HEK293 (cell line): ENCODE measurements around the gene VIPR2.

Experiments used
- CTCF ChIA-PET: fragments of 350-600 bp; formaldehyde crosslinking; extraction: SDS; loops from one replicate; lab custom pipeline; 2021; ENCODE audit warnings: antibody characterized with exemption; lab: Yijun Ruan, JAX
- POLR2A ChIA-PET: fragments of 300-600 bp; formaldehyde crosslinking; extraction: SDS; loops from one replicate; lab custom pipeline; 2020; ENCODE audit warnings: antibody characterized with exemption, inconsistent platforms; lab: Yijun Ruan, JAX
- H3K27ac ChIP-seq: fragments of 200-500 bp; sonication (Bioruptor generic); 2 replicates; pipeline ENCODE4 v1.5.1; 2014; ENCODE audit warnings: low read depth, low read length, control low read depth, inconsistent platforms; ENCODE audit errors: extremely low read depth
- H3K36me3 ChIP-seq, 2 experiments: fragments of 200-500 bp in 1 of 2; sonication (Bioruptor generic) in 1 of 2; 1 replicate in 1 of 2; 2 replicates in 1 of 2; pipeline ENCODE4 v1.5.1; 2014 to 2017; ENCODE audit warnings: inconsistent platforms in 2 of 2, low read length in 2 of 2; ENCODE audit not compliant: control insufficient read depth in 2 of 2, insufficient read depth in 1 of 2
- H3K4me1 ChIP-seq: fragments of 200-500 bp; sonication (Bioruptor generic); 2 replicates; pipeline ENCODE4 v1.5.1; 2014; ENCODE audit warnings: mild to moderate bottlenecking, low read length, inconsistent platforms; ENCODE audit not compliant: control insufficient read depth, insufficient read depth
- H3K4me3 ChIP-seq: 2 replicates; pipeline ENCODE4 v1.5.1; 2011; ENCODE audit warnings: low read depth, mild to moderate bottlenecking, control low read depth, low read length, moderate library complexity
- H3K9me3 ChIP-seq: fragments of 200-500 bp; sonication (Bioruptor generic); 2 replicates; pipeline ENCODE4 v1.5.1; 2014; ENCODE audit warnings: low read depth, low read length, inconsistent platforms; ENCODE audit not compliant: control insufficient read depth, insufficient read depth
- BCL11A ChIP-seq: fragments of 450-650 bp; formaldehyde crosslinking; IDR thresholded peaks from 2 replicates; pipeline ENCODE4 v1.5.1; 2016; ENCODE audit warnings: low read depth, missing biosample characterization, missing genetic modification characterization
- GLI4 ChIP-seq: fragments of 450-650 bp; formaldehyde crosslinking; IDR thresholded peaks from 2 replicates; pipeline ENCODE4 v1.5.1; 2016; ENCODE audit warnings: missing biosample characterization, missing genetic modification characterization
- KLF16 ChIP-seq: fragments of 450-650 bp; formaldehyde crosslinking; IDR thresholded peaks from 2 replicates; pipeline ENCODE4 v1.5.1; 2017; ENCODE audit warnings: missing biosample characterization, missing genetic modification characterization
- KLF8 ChIP-seq: fragments of 450-650 bp; formaldehyde crosslinking; IDR thresholded peaks from 2 replicates; pipeline ENCODE4 v1.5.1; 2016; ENCODE audit warnings: missing biosample characterization, missing genetic modification characterization
- OSR2 ChIP-seq: fragments of 450-650 bp; formaldehyde crosslinking; IDR thresholded peaks from 2 replicates; pipeline ENCODE4 v1.5.1; 2016; ENCODE audit warnings: missing biosample characterization, missing genetic modification characterization
- PRDM1 ChIP-seq: fragments of 450-650 bp; formaldehyde crosslinking; IDR thresholded peaks from 2 replicates; pipeline ENCODE4; 2016; ENCODE audit warnings: missing biosample characterization, missing genetic modification characterization
- SP7 ChIP-seq: fragments of 450-650 bp; formaldehyde crosslinking; IDR thresholded peaks from 2 replicates; pipeline ENCODE4 v1.5.1; 2016; ENCODE audit warnings: missing biosample characterization, missing genetic modification characterization
- ZBTB20 ChIP-seq: fragments of 450-650 bp; formaldehyde crosslinking; IDR thresholded peaks from 2 replicates; pipeline ENCODE4 v1.5.1; 2016; ENCODE audit warnings: missing biosample characterization, missing genetic modification characterization
- ZFP69B ChIP-seq: fragments of 450-650 bp; formaldehyde crosslinking; IDR thresholded peaks from 2 replicates; pipeline ENCODE4 v1.5.1; 2016; ENCODE audit warnings: missing biosample characterization, missing genetic modification characterization
- ZIC2 ChIP-seq: fragments of 450-650 bp; formaldehyde crosslinking; IDR thresholded peaks from 2 replicates; pipeline ENCODE4 v1.5.1; 2016; ENCODE audit warnings: missing biosample characterization, missing genetic modification characterization
- ZNF132 ChIP-seq: fragments of 450-650 bp; formaldehyde crosslinking; IDR thresholded peaks from 2 replicates; pipeline ENCODE4 v1.5.1; 2017; ENCODE audit warnings: missing biosample characterization, missing genetic modification characterization, borderline replicate concordance
- ZNF133 ChIP-seq: fragments of 450-650 bp; formaldehyde crosslinking; IDR thresholded peaks from 2 replicates; pipeline ENCODE4 v1.5.1; 2016; ENCODE audit warnings: missing biosample characterization, missing genetic modification characterization
- ZNF140 ChIP-seq: fragments of 450-650 bp; formaldehyde crosslinking; IDR thresholded peaks from 2 replicates; pipeline ENCODE4 v1.5.1; 2016; ENCODE audit warnings: missing biosample characterization, missing genetic modification characterization
- ZNF169 ChIP-seq: fragments of 450-650 bp; formaldehyde crosslinking; IDR thresholded peaks from 2 replicates; pipeline ENCODE4 v1.5.1; 2016; ENCODE audit warnings: missing biosample characterization, missing genetic modification characterization
- ZNF223 ChIP-seq: fragments of 450-650 bp; formaldehyde crosslinking; IDR thresholded peaks from 2 replicates; pipeline ENCODE4 v1.5.1; 2016; ENCODE audit warnings: missing biosample characterization, missing genetic modification characterization
- ZNF335 ChIP-seq: fragments of 450-650 bp; formaldehyde crosslinking; conservative IDR thresholded peaks from 2 replicates; pipeline ENCODE4 v1.5.1; 2016; ENCODE audit warnings: missing biosample characterization, missing genetic modification characterization
- ZNF558 ChIP-seq: fragments of 450-650 bp; formaldehyde crosslinking; IDR thresholded peaks from 2 replicates; pipeline ENCODE4 v1.5.1; 2016; ENCODE audit warnings: missing biosample characterization, missing genetic modification characterization
- ZNF600 ChIP-seq: fragments of 450-650 bp; formaldehyde crosslinking; IDR thresholded peaks from 2 replicates; pipeline ENCODE4 v1.5.1; 2016; ENCODE audit warnings: missing biosample characterization, missing genetic modification characterization
- ZNF624 ChIP-seq: fragments of 450-650 bp; formaldehyde crosslinking; IDR thresholded peaks from 2 replicates; pipeline ENCODE4 v1.5.1; 2017; ENCODE audit warnings: missing biosample characterization, missing genetic modification characterization
- ZNF660 ChIP-seq: fragments of 450-650 bp; IDR thresholded peaks from 2 replicates; pipeline ENCODE4 v1.5.1; 2018; ENCODE audit warnings: missing biosample characterization, mild to moderate bottlenecking, missing genetic modification characterization
- ZNF785 ChIP-seq: fragments of 450-650 bp; formaldehyde crosslinking; IDR thresholded peaks from 2 replicates; pipeline ENCODE4 v1.5.1; 2016; ENCODE audit warnings: missing biosample characterization, missing genetic modification characterization
- TF ChIP-seq, protein P1 (sequence below): fragments of 450-650 bp; formaldehyde crosslinking; IDR thresholded peaks from 2 replicates; pipeline ENCODE4 v1.5.1; 2016; ENCODE audit warnings: missing biosample characterization, missing genetic modification characterization, low read depth
- TF ChIP-seq, protein P2 (sequence below): fragments of 450-650 bp; formaldehyde crosslinking; IDR thresholded peaks from 2 replicates; pipeline ENCODE4 v1.5.1; 2017; ENCODE audit warnings: missing biosample characterization, missing genetic modification characterization
- TF ChIP-seq, protein P3 (sequence below): fragments of 450-650 bp; formaldehyde crosslinking; IDR thresholded peaks from 2 replicates; pipeline ENCODE4 v1.5.1; 2016; ENCODE audit warnings: missing biosample characterization, missing genetic modification characterization
- TF ChIP-seq, protein P4 (sequence below): fragments of 450-650 bp; IDR thresholded peaks from 2 replicates; pipeline ENCODE4 v1.5.1; 2018; ENCODE audit warnings: missing biosample characterization, missing genetic modification characterization
- TF ChIP-seq, protein P5 (sequence below): fragments of 450-650 bp; formaldehyde crosslinking; IDR thresholded peaks from 2 replicates; pipeline ENCODE4 v1.5.1; 2017; ENCODE audit warnings: missing biosample characterization, missing genetic modification characterization

Gene VIPR2

DNA sequence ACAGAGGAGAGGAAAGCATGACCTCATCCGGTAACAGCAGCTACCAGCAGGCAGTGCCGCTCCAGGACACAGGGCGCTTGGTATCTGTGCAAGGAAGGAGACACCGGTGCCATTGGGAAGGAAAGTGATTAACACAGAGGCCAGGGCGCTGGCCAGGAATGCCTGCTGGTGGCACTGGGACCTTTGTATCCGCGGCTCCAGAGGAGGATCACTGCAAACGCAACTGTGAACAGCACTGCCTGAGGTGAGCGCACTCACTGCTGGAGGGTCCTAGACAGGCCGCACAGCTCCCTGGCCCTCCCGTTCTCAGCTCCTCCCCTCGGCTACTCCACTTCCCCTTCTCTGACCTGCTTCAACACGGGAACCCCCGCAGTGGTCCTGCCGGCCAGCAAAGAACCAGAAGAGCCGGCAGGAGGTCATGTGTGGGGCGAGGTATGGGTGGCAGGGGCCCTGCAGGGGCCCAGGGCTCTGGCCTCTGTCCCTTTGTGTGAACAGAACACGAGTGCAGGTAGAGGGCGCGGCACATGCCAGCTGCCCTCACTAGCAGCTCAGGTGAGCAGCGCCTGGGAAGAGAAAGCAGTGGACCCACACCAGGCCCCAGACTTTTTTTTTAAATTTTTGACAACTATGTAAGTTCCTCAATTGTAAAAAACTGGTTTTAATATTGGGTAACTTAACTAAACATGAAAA lies 107.6 kb downstream of the VIPR2 start:
- Histone ChIP-seq H3K9me3 (no peaks in the 10 kb centered on the region), H3K4me1 (no peaks in the 10 kb centered on the region), H3K27ac (no peak overlapping the region), H3K36me3 (no peaks in the 10 kb centered on the region), H3K4me3 (no peak overlapping the region)
- ChIA-PET POLR2A (interaction anchor here (0.8 kb wide), 1 partner anchor 173 kb away, joined by 6 read pairs; no protein-coding TSS in a partner anchor), CTCF (interaction anchor here (0.6 kb wide), 2 partner anchors 49 to 779 kb away, joined by 3 to 4 read pairs; no protein-coding TSS in a partner anchor)
- 0 out of 2 replicates have a peak, but pooled peaks have one; percentile 17 for TF ChIP-seq OSR2 (tag by site-specific recombination)
- no peak for TF ChIP-seq SP7
- no peak for TF ChIP-seq KLF16 (tag by site-specific recombination)
- peak; percentile 55 for TF ChIP-seq ZNF600 (tag by site-specific recombination)
- TF ChIP-seq, protein P1, sequence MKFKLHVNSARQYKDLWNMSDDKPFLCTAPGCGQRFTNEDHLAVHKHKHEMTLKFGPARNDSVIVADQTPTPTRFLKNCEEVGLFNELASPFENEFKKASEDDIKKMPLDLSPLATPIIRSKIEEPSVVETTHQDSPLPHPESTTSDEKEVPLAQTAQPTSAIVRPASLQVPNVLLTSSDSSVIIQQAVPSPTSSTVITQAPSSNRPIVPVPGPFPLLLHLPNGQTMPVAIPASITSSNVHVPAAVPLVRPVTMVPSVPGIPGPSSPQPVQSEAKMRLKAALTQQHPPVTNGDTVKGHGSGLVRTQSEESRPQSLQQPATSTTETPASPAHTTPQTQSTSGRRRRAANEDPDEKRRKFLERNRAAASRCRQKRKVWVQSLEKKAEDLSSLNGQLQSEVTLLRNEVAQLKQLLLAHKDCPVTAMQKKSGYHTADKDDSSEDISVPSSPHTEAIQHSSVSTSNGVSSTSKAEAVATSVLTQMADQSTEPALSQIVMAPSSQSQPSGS (tag by site-specific recombination), result 0 out of 2 replicates have a peak, but pooled peaks have one; percentile 34
- peak; percentile 83 for TF ChIP-seq ZBTB20 (tag by site-specific recombination)
- TF ChIP-seq ZNF660 (tag by site-specific recombination), result no peak
- TF ChIP-seq ZIC2 (tag by site-specific recombination), result peak; percentile 85
- TF ChIP-seq PRDM1, result no peak
- TF ChIP-seq, protein P2, sequence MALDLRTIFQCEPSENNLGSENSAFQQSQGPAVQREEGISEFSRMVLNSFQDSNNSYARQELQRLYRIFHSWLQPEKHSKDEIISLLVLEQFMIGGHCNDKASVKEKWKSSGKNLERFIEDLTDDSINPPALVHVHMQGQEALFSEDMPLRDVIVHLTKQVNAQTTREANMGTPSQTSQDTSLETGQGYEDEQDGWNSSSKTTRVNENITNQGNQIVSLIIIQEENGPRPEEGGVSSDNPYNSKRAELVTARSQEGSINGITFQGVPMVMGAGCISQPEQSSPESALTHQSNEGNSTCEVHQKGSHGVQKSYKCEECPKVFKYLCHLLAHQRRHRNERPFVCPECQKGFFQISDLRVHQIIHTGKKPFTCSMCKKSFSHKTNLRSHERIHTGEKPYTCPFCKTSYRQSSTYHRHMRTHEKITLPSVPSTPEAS (tag by site-specific recombination), result no peak
- TF ChIP-seq, protein P3, sequence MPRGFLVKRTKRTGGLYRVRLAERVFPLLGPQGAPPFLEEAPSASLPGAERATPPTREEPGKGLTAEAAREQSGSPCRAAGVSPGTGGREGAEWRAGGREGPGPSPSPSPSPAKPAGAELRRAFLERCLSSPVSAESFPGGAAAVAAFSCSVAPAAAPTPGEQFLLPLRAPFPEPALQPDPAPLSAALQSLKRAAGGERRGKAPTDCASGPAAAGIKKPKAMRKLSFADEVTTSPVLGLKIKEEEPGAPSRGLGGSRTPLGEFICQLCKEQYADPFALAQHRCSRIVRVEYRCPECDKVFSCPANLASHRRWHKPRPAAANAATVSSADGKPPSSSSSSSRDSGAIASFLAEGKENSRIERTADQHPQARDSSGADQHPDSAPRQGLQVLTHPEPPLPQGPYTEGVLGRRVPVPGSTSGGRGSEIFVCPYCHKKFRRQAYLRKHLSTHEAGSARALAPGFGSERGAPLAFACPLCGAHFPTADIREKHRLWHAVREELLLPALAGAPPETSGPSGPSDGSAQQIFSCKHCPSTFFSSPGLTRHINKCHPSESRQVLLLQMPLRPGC, result no peak
- no peak for TF ChIP-seq ZNF132 (tag by site-specific recombination)

DNA sequence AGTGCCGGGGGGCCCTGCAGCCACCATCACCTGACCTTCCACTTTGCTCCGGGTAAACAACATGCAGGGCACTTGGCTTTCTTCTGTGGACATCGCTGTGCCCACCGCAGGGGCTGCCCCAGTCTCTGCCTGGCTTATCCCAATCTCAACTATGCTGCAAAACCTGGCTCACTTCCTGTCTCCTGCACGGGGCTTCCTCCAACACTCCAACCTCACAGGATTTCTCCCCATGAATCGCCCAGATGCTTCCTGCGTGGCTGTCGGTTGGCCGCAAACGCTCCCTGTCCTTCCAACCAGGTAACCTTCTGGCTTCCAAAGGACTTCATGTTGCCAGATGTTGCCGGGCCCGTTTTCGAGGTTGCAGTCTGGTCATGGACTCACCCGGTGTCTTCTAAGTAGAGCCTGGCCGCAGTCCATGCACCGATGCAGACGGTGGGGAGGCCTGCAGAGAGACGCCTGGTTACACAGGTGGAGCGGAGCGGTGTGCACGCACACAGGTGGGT lies 109.0 kb downstream of the VIPR2 start:
- Histone ChIP-seq H3K36me3 (no peaks in the 10 kb centered on the region), H3K27ac (no peak overlapping the region), H3K4me3 (no peak overlapping the region), H3K9me3 (no peaks in the 10 kb centered on the region), H3K4me1 (no peaks in the 10 kb centered on the region)
- CTCF ChIA-PET, result no interaction called here
- POLR2A ChIA-PET, result no interaction called here
- TF ChIP-seq ZNF785 (tag by site-specific recombination) (no peak), GLI4 (tag by site-specific recombination) (no peak), KLF8 (tag by site-specific recombination) (no peak), ZNF169 (tag by site-specific recombination) (no peak), ZNF335 (tag by site-specific recombination) (no peak), ZNF133 (tag by site-specific recombination) (no peak), ZNF140 (tag by site-specific recombination) (no peak), BCL11A (tag by site-specific recombination) (no peak), ZNF223 (no peak), ZNF558 (no peak), ZNF624 (tag by site-specific recombination) (no peak), ZFP69B (tag by site-specific recombination) (no peak)
- TF ChIP-seq, protein P4, sequence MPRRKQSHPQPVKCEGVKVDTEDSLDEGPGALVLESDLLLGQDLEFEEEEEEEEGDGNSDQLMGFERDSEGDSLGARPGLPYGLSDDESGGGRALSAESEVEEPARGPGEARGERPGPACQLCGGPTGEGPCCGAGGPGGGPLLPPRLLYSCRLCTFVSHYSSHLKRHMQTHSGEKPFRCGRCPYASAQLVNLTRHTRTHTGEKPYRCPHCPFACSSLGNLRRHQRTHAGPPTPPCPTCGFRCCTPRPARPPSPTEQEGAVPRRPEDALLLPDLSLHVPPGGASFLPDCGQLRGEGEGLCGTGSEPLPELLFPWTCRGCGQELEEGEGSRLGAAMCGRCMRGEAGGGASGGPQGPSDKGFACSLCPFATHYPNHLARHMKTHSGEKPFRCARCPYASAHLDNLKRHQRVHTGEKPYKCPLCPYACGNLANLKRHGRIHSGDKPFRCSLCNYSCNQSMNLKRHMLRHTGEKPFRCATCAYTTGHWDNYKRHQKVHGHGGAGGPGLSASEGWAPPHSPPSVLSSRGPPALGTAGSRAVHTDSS, result no peak
- TF ChIP-seq, protein P3, result no peak
- TF ChIP-seq, protein P5, sequence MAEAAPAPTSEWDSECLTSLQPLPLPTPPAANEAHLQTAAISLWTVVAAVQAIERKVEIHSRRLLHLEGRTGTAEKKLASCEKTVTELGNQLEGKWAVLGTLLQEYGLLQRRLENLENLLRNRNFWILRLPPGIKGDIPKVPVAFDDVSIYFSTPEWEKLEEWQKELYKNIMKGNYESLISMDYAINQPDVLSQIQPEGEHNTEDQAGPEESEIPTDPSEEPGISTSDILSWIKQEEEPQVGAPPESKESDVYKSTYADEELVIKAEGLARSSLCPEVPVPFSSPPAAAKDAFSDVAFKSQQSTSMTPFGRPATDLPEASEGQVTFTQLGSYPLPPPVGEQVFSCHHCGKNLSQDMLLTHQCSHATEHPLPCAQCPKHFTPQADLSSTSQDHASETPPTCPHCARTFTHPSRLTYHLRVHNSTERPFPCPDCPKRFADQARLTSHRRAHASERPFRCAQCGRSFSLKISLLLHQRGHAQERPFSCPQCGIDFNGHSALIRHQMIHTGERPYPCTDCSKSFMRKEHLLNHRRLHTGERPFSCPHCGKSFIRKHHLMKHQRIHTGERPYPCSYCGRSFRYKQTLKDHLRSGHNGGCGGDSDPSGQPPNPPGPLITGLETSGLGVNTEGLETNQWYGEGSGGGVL (tag by site-specific recombination), result no peak
